SKM-1 (cell line): ENCODE data around the gene ATG16L1.
"Not testable (repeated sequence)": the region's sequence is repeated elsewhere in the genome, so short reads cannot be mapped to it uniquely, and the experiment has no call there.

Experiments used
- DNase-seq: peaks from one replicate; lab custom pipeline; 2025; ENCODE audit not compliant: unreplicated experiment; lab: John Stamatoyannopoulos, UW

The ATG16L1 gene

GRCh38 chr2:233328922-233329321 is 77.4 kb downstream of the ATG16L1 start:
- no peak for DNase-seq

GRCh38 chr2:233329489-233330135 is 78.1 kb downstream of the ATG16L1 start:
- DNase-seq: no peak

- peak; percentile 99 for DNase-seq
Measured at GRCh38 chr2:233331536-233331935, 80.1 kb downstream of the ATG16L1 start.

GRCh38 chr2:233332125-233332524 is 80.7 kb downstream of the ATG16L1 start:
- no peak for DNase-seq

GRCh38 chr2:233334915-233335314 is 83.4 kb downstream of the ATG16L1 start:
- DNase-seq: no peak

- not testable (repeated sequence) for DNase-seq
Measured at GRCh38 chr2:233336091-233336490, 84.6 kb downstream of the ATG16L1 start.

GRCh38 chr2:233336541-233336940 is 85.1 kb downstream of the ATG16L1 start:
- DNase-seq: no peak

GRCh38 chr2:233338046-233338445 is 86.6 kb downstream of the ATG16L1 start:
- no peak for DNase-seq

- DNase-seq: no peak
Measured at GRCh38 chr2:233338812-233339368, 87.4 kb downstream of the ATG16L1 start.

GRCh38 chr2:233339427-233339826 is 88.0 kb downstream of the ATG16L1 start:
- no peak for DNase-seq

GRCh38 chr2:233341296-233341695 is 89.8 kb downstream of the ATG16L1 start:
- DNase-seq: no peak

- DNase-seq: no peak
Measured at GRCh38 chr2:233342301-233342700, 90.8 kb downstream of the ATG16L1 start.

- DNase-seq: no peak
Measured at GRCh38 chr2:233343171-233343705, 91.8 kb downstream of the ATG16L1 start.
